Endodermal cell (in vitro differentiated cells): ENCODE results near the gene HELZ2. TPM values are rescaled to one million over a fixed set of nuclear protein-coding genes. Genes with fewer than 3 reads are reported as not detected.

Experiments
- DNase-seq: peaks from one replicate; pipeline ENCODE4 v3.0.0-alpha.2; 2017
- H3K27ac ChIP-seq: 2 replicates; pipeline ENCODE4 v1.5.1; 2013; ENCODE audit warnings: mild to moderate bottlenecking, low read depth, low read length, moderate library complexity
- H3K27me3 ChIP-seq: 2 replicates; pipeline ENCODE4 v1.6.1; 2013; ENCODE audit warnings: mild to moderate bottlenecking, low read length, moderate library complexity; ENCODE audit not compliant: insufficient read depth, control insufficient read depth, poor library complexity, severe bottlenecking
- H3K36me3 ChIP-seq: 2 replicates; pipeline ENCODE4 v1.7.0; 2013; ENCODE audit warnings: mild to moderate bottlenecking, low read length, moderate library complexity; ENCODE audit not compliant: control insufficient read depth, insufficient read depth
- H3K4me1 ChIP-seq: one replicate; pipeline ENCODE4 v1.7.0; 2013; ENCODE audit warnings: low read length; ENCODE audit not compliant: control insufficient read depth, insufficient read depth
- H3K4me3 ChIP-seq: 2 replicates; pipeline ENCODE4 v1.5.1; 2013; ENCODE audit warnings: mild to moderate bottlenecking, low read length, moderate library complexity
- H3K9ac ChIP-seq: 2 replicates; pipeline ENCODE4 v1.6.1; 2013; ENCODE audit warnings: mild to moderate bottlenecking, low read length, moderate library complexity; ENCODE audit not compliant: poor library complexity, severe bottlenecking; ENCODE audit errors: extremely low read depth
- H3K9me3 ChIP-seq: 2 replicates; pipeline ENCODE4 v1.6.1; 2013; ENCODE audit warnings: mild to moderate bottlenecking, low read length, moderate library complexity; ENCODE audit not compliant: control insufficient read depth
- H3K27ac Mint-ChIP-seq: 2 replicates; pipeline ENCODE4 v1.8.0; 2020; ENCODE audit warnings: mixed read lengths
- H3K27me3 Mint-ChIP-seq: 2 replicates; pipeline ENCODE4 v1.8.0; 2021; ENCODE audit warnings: mild to moderate bottlenecking, mixed read lengths; ENCODE audit not compliant: insufficient read depth
- H3K36me3 Mint-ChIP-seq: 2 replicates; pipeline ENCODE4 v1.8.0; 2020; ENCODE audit warnings: low read depth, mixed read lengths
- H3K4me1 Mint-ChIP-seq: 2 replicates; pipeline ENCODE4 v1.8.0; 2020; ENCODE audit warnings: mixed read lengths
- H3K4me3 Mint-ChIP-seq: 2 replicates; pipeline ENCODE4 v1.8.0; 2020; ENCODE audit warnings: mild to moderate bottlenecking, moderate library complexity, mixed read lengths
- H3K9me3 Mint-ChIP-seq: 2 replicates; pipeline ENCODE4 v1.8.0; 2020; ENCODE audit warnings: mild to moderate bottlenecking, mixed read lengths
- WGBS, 2 experiments: methylation state at CpG; one replicate each; pipeline versions ENCODE4 v1.1.5 to v1.1.7; 2013; ENCODE audit warnings: missing lambda C conversion rate in 2 of 2, mixed read lengths in 1 of 2; ENCODE audit not compliant: insufficient coverage in 1 of 2, insufficient read length in 1 of 2; 5-methylcytosine and 5-hydroxymethylcytosine counted together
- total RNA-seq, 2 donors: library from RNA; stranded (reverse); fragmentation: NEBNext Ultra II Directional in 1 of 2; extraction: Animal tissue kit (Norgen Biotek cat#: 25700) in 1 of 2; gene quantifications; 2 replicates in 1 of 2; 3 replicates in 1 of 2; pipeline ENCODE4 v1.2.1, GENCODE V29; 2021
- TF ChIP-seq, protein P1 (sequence below): fragments of 200-600 bp; sonication (generic); conservative IDR thresholded peaks from 2 replicates; pipeline ENCODE4 v1.5.0; 2021; ENCODE audit warnings: antibody characterized with exemption, mild to moderate bottlenecking

HELZ2 gene
- total RNA-seq, 2 donors from 2014 or later: 34.5 to 37.0 TPM

DNA sequence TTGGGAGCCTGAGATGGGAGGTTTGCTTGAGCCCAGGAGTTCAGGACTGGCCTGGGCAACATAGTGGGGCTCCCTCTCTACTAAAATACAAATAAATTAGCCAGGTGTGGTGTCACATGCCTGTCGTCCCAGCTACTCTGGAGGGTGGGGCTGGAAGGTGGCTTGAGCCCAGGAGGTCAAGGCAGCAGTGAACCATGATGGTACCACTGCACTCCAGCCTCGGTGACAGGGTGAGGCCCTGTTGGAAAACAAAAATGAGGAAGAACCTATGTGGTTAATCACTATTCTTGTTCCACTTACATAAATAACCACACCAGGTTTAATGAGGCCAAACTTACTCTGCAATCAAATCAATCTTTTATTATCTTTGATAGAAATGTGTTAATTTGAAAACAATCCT is 48.1 kb downstream of the HELZ2 start:
- H3K9me3 Mint-ChIP-seq: peaks cover 7% of the 10 kb centered on the region
- Histone ChIP-seq H3K4me3 (no peak overlapping the region), H3K36me3 (peaks cover 20% of the 10 kb centered on the region), H3K27ac (no peak overlapping the region), H3K9ac (no peak overlapping the region), H3K4me1 (no peaks in the 10 kb centered on the region), H3K27me3 (no peaks in the 10 kb centered on the region), H3K9me3 (peaks cover 12% of the 10 kb centered on the region)
- 81% methylated on average over 2 of the region's 2 CpGs; no CpG with 5 or more reads in 1 of the 2 experiments for WGBS, 2 experiments
- H3K27ac Mint-ChIP-seq: no peak overlapping the region
- H3K36me3 Mint-ChIP-seq: peaks cover 19% of the 10 kb centered on the region
- DNase-seq: peak; percentile 30
- H3K4me1 Mint-ChIP-seq: peaks cover 2% of the 10 kb centered on the region
- H3K27me3 Mint-ChIP-seq: no peaks in the 10 kb centered on the region
- H3K4me3 Mint-ChIP-seq: no peak overlapping the region
- TF ChIP-seq, protein P1, sequence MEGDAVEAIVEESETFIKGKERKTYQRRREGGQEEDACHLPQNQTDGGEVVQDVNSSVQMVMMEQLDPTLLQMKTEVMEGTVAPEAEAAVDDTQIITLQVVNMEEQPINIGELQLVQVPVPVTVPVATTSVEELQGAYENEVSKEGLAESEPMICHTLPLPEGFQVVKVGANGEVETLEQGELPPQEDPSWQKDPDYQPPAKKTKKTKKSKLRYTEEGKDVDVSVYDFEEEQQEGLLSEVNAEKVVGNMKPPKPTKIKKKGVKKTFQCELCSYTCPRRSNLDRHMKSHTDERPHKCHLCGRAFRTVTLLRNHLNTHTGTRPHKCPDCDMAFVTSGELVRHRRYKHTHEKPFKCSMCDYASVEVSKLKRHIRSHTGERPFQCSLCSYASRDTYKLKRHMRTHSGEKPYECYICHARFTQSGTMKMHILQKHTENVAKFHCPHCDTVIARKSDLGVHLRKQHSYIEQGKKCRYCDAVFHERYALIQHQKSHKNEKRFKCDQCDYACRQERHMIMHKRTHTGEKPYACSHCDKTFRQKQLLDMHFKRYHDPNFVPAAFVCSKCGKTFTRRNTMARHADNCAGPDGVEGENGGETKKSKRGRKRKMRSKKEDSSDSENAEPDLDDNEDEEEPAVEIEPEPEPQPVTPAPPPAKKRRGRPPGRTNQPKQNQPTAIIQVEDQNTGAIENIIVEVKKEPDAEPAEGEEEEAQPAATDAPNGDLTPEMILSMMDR: no peak

DNA sequence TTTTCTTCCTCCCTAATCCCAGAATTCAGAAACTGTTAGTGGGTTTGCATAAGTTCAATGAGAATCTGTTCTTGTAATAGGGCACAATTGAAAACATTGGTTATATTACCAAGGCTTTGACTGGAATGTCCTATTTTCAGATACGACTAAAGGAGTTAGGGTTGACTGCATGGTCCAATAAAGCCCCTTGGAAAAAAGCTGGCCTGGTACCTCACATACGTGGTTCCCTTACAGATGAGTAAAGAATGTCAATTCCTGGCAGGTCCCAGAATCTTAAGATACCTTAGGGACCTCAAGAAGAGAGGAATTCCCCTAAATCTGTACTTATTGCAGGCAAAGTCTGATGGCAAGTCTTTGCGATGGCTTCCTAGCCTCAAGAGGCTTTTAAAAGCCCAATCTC is 48.9 kb downstream of the HELZ2 start:
- DNase-seq: peak; percentile 11
- no peaks in the 10 kb centered on the region for H3K27me3 ChIP-seq
- Mint-ChIP-seq H3K4me3 (no peak overlapping the region), H3K27ac (no peak overlapping the region), H3K4me1 (peaks cover 2% of the 10 kb centered on the region), H3K27me3 (no peaks in the 10 kb centered on the region), H3K9me3 (peaks cover 7% of the 10 kb centered on the region), H3K36me3 (peaks cover 19% of the 10 kb centered on the region)
- no peak overlapping the region for H3K4me3 ChIP-seq
- TF ChIP-seq, protein P1: no peak
- 82 to 85% methylated on average over 3 of the region's 3 CpGs for WGBS, 2 experiments
- H3K36me3 ChIP-seq: peaks cover 20% of the 10 kb centered on the region
- H3K27ac ChIP-seq: no peak overlapping the region
- no peak overlapping the region for H3K9ac ChIP-seq
- H3K4me1 ChIP-seq: no peaks in the 10 kb centered on the region
- H3K9me3 ChIP-seq: peaks cover 12% of the 10 kb centered on the region

Other genes with a start within 250 kb of the HELZ2 start
- under 1 TPM in 1 of 2 donors, not detected in 1; 0.46 TPM for gene CHRNA4, start 212.9 kb downstream of the HELZ2 start, total RNA-seq
- gene KCNQ2, start 101.6 kb downstream of the HELZ2 start, total RNA-seq: 10 to 100 TPM; 36.4 to 62.8 TPM
- gene EEF1A2, start 75.2 kb downstream of the HELZ2 start, total RNA-seq: 10 to 100 TPM; 12.1 to 22.6 TPM
- gene PPDPF, start 53.5 kb downstream of the HELZ2 start, total RNA-seq: 100 to 1,000 TPM; 247 to 296 TPM
- gene PTK6, start 36.9 kb downstream of the HELZ2 start, total RNA-seq: under 1 TPM in 1 of 2 donors, not detected in 1; 0.22 TPM
- gene SRMS, start 26.5 kb downstream of the HELZ2 start, total RNA-seq: not detected
- 1 to 10 TPM; 1.8 to 2.4 TPM for gene FNDC11, start 20.1 kb downstream of the HELZ2 start, total RNA-seq
- gene GMEB2, start 52.9 kb upstream of the HELZ2 start, total RNA-seq: 10 to 100 TPM; 11.5 to 12.3 TPM
- gene STMN3, start 79.2 kb upstream of the HELZ2 start, total RNA-seq: 10 to 100 TPM in 1 of 2 donors, 1 to 10 TPM in 1; 6.7 to 18.3 TPM
- 10 to 100 TPM; 33.9 to 36.7 TPM for gene RTEL1, start 84.1 kb upstream of the HELZ2 start, total RNA-seq
- not detected for gene TNFRSF6B, start 122.4 kb upstream of the HELZ2 start, total RNA-seq
- 10 to 100 TPM; 41.6 to 46.2 TPM for gene ARFRP1, start 133.7 kb upstream of the HELZ2 start, total RNA-seq
- gene ZGPAT, start 133.8 kb upstream of the HELZ2 start, total RNA-seq: 10 to 100 TPM; 28.8 to 29.5 TPM
- 10 to 100 TPM in 1 of 2 donors, 1 to 10 TPM in 1; 7.6 to 10.1 TPM for gene LIME1, start 162.4 kb upstream of the HELZ2 start, total RNA-seq
- 100 to 1,000 TPM in 1 of 2 donors, 10 to 100 TPM in 1; 69.3 to 108 TPM for gene SLC2A4RG, start 165.5 kb upstream of the HELZ2 start, total RNA-seq